Kasumi-1 (cell line): ENCODE data around the gene C4orf50.

Experiments
- DNase-seq, 2 experiments: peaks; one replicate each; lab custom pipeline; 2025; lab: John Stamatoyannopoulos, UW

C4orf50 gene

DNA sequence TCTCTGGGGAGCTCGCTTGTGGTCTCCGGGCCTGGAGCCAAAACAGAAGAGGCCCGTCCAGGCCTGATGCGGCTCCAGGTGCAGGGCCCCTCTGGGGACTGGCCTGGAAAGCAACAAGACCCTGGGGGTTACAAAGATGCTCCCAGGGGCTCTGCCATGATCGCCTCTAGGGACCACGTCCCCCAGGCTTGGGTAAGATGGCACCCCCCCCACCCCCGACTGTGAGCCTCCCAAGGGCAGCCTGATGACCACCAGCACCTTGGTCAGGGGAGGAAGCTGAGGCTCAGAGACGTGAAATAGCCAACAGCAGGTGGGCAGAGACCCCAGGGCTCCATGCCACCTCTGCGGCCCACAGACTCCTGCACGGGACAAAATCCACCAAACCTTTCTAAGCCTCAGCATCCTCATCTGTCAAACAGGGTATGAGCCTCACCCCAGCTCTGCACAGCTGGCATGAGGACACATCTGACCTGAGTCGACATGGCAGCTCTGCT lies 25.4 kb downstream of the C4orf50 start:
- no peak for DNase-seq

DNA sequence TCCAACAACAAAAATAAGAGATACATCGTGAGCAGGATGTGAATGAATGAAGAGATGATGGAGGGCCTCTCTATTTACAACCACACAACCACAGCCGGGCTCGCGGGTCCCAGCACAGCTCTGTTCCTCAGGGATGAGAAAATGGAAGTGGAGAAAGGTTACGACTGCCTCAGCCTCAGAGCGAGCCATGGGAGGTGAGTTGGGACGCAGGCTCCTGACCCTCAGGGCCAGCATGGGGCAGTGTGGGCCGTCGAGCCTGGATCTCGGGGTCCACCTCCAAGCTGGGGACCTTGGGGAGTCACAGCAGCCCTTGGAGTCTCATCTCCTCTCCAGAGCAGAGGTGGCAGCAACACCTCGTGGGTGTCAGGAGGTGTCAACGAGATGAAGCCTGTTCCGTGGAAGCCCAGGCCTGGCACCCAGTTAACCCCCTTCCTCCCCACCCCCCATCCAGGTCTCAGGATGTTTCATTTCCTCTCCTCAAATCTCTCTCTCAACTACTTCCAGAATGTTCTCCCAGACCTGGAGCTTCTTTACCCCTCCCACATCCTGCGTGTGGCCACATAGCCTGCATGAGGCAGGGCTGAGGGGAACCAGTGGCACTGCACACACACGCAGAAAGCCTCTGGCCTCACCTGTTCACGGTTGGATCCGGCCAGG lies 25.9 kb downstream of the C4orf50 start:
- DNase-seq, result no peak

DNA sequence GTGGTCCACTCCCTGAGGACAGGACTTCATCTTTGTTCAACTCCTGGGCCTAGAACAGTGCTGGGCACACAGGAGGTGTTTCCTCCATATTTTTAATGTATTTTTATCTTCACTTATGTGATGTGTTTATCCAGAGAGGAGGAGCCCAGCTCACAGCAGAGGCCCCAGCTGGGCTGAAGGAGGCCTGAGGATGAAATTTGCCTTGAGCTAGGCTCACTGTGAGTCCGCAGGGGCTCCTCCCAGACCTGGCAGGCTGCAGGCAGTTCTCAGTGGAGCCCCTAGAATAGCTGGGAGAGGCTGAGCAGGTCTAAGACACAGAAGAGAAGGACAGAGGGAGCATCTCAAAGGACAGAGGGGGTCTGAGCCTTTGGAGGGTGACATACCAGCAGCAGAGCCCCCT lies 26.8 kb downstream of the C4orf50 start:
- DNase-seq, result no peak

DNA sequence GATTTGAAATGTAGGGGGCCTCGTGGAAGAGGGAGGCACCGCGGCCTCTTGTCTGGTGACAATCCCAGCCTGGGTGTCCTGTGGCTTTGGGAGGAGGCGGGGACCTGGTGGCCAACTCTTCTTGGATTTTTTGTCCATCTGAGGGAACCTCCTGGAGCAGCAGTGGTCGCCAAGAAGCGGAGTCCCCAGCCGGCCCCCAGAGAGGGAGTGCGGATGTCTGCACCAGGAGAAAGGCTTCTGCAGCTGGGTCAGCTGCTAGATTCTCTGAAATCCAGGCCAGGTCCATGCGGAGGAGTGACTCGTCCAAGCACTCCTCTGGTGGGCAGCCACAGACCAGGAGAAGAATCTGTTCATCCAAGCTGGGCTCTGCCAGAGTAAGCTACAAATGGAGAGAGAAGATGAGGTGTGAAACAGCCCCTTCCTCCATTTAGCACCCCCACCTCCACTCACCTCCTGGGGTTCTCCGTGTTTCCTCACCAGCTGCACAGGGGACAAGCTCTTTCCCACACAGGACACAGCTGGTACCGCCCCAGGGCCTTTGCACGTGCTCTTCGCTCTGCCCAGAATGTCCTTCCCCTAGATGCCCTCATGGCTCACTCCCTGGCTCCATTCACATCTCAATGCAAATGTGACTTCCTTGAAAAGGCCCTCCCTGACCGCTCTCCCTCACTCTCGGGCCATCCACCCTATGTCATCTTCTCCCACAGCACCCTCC lies 27.6 kb downstream of the C4orf50 start:
- no peak for DNase-seq

DNA sequence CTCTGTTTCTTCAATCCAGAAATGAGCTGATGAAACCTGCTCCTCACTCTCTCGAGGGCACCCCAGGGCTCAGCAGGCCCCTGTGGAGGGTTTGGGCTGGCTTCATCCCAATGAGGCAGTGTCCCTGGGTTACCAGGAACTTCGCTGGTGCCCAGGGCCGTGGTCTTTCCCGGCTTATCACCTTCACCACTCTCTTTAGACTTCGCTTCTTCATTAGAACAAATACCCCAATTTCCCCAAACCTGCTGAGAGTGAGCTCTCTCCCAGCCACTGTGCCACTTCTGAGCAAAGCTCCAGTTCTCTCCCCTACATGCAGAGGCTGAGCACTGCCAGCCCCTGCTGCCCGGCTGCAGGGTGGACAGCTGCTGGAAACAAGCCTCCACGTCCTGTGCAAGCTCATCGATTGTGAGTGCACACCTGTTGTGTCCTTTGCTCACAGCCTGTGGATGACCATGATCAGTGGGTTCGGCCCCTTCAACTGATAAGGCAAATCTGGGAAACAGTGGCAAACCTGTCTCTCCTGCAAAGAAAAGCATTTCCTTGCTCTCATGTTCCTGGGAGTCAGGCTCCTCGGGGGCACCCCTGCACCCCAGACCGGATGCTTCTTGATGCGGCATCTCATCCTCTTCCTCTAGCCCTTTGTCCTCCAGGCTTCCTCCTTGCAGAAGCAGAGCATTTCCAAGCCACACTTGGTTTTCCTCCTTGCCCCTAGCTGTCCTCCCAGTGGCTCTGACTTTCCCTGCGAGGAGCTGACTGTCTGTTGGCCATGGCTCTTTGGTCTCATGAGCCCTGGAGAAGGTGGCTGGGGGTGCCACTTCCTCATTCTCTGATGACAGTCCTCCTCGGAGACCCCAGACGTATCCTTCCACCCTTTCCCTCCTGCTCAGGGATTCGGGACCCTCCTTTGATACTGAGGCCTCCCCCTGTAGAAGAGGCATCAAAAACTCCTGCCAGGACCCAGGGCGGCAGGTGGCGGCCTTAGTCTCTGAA lies 28.7 kb downstream of the C4orf50 start:
- DNase-seq, result no peak

DNA sequence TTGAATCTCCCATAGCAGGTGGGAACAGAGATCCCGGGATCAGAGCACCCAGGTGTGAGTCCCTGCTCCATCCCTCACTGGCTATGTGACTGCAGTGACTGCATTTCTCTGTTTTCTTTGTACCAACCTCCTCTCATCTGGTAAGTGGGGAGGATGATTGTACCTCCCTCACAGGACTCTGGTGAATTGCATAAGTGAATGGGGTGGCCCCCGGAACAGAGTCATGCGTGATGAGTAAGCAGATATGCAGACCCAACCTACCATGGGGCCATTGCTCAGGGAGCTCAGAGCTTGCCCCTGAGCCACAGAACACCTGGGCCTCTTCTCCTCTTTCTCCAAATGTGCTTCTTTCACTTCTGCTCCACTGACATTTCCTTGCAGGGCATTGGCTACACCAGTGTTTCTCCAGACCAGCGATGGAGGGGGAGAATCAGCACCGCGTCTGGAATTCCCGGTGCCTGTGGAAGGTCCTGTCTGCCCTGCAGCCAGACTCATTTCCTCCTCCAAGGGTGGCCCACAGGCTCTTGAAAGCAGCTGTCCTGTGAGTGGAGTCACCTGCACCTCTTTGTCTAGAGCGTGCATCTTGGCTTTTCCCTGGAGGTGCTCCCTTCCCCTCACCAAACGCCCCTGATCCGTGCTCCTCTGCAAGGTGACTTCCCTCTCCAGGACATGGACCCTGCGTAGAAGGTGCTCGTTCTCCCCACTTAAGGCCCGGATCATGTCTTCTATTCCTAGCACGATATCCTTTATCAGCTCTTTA lies 30.0 kb downstream of the C4orf50 start:
- no peak for DNase-seq

DNA sequence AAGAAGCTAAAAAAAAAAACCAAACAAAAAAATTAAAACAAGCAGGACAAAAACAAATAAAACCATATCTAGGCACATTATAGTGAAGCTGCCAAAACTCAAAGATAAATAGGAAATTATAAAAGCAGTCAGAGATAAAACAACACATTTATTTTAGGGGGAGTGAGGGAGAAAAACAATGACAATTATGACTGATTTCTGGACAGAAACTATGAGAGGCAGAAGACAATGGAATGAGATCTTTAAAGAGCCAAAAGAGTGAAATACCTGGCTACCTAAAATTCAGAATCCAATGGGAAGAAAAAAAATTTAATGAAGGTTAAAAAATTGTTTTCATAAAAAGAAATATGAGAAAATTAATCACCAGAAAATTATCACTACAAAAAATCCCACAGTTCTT lies 33.4 kb downstream of the C4orf50 start:
- DNase-seq, result no peak

DNA sequence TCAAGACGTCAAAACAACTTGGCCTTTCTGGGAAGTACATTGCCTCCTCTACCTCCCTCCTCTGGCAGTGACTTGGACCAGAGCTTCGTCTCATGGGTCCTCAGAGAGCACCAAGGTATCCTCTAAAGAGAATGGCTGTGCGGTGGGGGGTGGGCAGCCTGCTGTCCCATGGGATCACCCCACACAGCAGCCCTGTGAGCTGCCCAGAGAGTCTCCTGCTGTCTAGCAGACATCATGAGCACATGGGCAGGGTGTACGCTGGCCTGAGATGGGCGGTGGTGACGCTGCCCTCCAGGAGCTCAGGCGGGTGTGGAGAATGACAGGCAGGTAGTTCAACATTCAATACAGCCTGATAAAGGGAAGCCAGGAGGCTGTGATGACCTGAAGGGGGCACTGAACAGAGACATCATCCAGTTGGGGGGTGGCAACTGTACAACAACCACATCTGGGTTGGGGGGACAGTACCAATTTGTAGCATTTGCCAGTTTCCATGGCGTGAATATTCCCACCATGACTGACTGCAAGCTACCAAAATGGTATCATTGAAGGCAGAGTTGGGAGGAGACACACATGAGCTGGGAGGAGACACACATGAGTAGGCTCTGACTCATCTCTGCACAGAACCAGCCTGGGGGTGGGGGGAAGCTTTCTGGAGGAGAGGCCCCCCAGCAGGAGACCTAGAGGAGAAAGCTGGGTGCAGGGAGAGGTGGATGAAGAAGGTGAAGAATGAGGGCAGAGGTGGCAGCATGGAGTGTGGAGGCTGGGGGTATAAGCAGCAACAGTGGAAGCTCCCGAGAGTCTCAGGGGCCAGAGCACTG lies 35.9 kb downstream of the C4orf50 start:
- DNase-seq, result no peak

DNA sequence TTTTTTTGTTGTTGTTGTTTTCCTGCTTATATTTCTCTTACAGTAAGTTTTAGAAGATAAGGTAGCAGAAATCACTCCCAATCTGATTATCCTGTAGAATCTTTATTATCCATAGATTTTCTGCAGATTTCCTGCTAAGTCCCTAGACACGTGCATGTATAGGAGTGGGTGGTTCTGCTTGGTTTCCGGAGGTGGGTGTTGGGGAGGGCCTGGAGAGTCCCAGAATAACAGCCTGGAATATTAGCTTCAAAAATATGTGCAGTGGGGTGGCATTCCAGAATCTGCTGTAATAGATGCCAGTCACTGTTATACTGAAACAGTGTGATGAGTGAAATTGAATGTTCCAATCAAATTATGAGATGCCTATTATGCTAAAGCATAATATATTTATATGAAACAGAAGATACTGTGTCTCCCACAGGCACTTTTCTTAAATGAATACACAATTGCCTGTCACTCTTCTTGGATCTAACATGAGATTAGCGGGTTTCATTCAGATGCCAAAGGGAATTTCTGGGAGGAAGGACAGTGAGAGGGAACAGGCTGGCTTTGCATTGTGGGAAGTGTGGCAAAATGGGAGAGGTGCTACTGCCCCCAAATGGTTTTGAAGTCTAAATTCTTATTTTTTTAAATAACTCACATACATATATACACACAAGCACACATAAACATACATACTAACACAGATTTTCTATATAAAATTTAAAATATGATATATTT lies 37.6 kb downstream of the C4orf50 start:
- peak in 1 of 2 experiments; percentile 12 for DNase-seq

DNA sequence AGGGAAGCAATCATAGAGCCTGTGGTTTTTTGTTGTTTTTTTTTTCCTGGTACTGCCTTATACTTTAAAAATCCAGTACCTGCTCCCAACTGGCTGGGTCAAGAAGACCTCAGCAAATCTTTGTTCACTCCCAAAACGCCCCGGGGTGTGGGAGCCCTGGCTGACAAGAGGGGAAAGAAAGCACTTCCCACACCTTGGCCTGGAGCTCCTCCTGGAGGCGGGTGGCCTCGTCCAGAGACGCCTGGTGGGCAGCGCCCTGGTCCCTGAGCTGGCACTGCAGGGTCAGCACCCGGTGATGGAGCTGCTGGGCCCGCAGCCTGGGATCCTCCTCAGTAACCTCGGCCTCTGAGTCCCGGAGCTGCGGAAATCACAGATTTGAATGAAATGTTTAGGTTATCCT lies 38.2 kb downstream of the C4orf50 start:
- DNase-seq, result peak; percentile 5 to 15

DNA sequence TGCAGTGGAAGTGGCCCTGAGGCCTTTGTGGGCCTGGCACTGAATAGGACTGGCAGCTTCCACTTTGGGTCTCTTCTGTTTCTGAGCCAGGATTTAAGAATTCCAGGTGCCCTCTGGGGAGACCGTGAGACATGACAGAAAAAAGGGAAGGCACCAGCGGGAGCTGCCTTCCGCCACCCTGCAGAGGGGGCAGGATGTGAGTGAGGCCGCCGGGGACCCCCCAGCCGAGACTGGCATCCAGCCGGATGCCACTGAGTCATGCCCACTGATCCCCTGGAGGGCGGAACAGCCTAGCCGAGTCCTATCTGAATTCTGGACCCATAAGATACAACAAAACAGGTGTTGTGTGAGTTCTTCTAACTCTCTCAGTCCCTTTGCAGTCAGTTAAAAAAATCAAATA lies 41.3 kb downstream of the C4orf50 start:
- DNase-seq, result no peak

DNA sequence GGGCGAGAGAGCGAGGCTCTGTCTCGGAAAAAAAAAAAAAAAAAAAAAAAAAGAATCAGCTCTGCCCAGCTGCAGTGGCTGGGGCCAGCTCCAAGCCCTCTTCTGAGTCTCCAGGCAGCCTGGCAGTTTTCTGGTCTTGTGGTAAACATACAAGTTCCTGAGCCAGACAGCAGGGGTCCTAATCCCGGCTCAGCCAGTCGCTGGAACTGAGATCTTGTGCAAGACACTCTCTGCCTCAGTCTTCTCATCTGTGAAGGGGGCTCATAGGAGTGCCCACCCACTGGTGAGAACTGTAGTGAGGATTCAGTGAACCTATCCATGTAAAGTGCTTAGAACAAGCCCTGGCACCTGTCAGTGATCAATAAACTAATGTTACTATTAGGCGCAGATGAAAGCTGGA lies 41.8 kb downstream of the C4orf50 start:
- no peak for DNase-seq

DNA sequence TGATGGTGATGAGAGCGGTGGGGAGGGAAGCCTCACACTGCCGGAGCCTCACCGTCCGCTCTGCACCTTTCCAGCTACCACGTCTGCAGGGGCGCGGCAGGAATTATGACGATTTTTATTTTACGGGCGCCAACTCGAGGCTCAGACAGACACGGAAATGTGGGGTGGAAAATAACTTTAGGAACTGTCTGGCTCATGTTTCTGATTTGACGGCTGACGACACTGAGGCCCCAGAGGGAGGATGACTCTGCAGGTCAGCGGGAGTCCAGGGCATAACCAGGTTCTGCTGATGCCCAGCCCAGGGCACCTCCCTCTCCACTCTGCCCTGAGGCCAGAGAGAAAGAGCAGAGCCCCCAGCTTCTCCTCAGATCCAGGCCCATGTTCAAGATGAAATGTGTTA lies 43.9 kb downstream of the C4orf50 start:
- no peak for DNase-seq

DNA sequence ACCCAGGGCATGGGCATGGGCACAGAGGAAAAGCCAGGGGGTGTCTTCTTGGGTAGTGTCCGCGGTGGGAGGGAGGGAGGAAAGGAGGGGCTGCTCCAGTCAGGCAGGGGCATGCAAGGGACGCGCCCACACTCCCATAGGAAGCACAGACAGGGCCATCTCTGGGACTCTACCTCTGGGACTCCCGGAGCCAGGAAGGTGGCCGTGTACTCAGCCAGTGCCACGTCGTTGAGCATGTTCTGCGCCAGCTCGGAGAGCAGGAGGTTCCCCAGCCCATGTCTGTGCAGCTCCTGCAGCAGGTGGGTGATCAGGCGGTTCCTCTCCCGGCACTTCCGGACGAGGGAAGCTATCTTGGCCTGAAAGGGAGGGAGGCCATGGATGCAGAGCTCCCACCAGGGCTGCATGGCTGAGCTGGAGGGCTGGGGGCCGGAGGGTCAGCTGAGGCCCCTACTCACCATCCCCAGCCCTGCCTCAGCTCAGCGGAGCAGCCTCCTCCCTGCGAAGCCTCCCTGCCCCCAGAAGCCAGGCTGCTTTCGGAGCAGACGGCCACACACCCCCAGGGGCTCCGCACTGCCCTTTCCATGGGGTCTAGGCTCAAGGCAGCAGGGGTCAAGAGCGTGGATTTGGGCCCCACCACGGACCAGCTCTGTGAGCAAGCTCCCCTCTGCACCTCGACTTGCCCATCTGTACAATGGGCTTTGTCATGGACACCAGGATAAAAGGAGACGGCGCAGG lies 44.6 kb downstream of the C4orf50 start:
- no peak for DNase-seq

DNA sequence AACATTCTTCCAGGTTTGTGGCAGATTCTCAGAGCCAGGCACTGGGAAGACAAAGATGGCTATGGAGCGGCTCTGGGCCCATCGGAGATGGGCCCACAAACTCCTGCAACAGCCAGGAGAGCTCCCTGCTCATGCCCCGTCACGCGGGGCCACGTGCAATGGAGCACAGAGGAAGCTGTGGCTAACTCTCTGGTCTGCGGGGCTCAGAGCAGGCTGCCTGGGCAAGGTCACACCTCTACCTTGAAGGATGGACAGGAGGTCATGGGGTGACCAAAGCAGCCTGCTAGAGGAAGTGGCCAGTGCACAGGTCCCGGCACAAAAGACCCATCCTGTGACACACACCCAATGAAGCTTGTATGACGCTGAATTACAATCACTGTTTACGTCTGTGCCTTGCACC lies 45.2 kb downstream of the C4orf50 start:
- DNase-seq, result no peak

DNA sequence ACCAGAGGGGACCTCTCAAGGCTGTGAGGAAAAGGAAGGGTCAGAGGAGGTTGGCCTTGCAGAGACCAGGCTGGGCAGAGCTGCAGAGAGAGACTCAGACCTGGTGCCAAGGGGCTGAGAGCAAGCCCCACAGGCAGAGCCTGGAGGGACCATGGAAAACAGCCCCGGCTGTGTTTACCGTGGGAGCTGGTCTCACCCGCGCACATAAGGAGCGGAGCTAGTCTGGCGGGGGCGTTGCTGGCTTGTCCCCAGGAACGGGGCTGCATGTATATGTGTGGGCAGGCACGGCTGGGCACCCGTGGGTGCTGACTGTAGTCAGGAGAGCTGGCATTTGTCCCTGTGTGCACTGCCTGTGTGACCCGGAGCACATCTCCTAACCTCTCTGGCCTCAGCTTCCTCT lies 45.7 kb downstream of the C4orf50 start:
- DNase-seq, result no peak

DNA sequence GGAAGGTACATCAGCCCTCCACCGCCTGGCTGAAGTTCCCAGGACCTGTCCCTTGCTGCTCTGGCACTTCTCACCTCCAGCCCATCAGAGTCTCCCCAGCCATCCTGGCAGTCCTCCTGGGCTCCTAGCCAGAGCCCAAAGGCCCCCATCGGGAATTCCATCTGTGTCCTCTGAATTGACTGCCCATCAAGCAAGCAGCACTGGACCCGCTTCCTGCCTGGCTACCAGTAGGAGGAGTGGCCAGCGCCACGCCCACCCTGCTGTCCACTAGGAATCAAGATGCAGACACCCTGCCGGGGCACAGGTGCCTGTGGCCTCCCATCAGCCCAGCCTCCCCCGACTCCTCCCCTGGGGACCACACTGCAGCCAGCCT lies 47.2 kb downstream of the C4orf50 start:
- no peak for DNase-seq

DNA sequence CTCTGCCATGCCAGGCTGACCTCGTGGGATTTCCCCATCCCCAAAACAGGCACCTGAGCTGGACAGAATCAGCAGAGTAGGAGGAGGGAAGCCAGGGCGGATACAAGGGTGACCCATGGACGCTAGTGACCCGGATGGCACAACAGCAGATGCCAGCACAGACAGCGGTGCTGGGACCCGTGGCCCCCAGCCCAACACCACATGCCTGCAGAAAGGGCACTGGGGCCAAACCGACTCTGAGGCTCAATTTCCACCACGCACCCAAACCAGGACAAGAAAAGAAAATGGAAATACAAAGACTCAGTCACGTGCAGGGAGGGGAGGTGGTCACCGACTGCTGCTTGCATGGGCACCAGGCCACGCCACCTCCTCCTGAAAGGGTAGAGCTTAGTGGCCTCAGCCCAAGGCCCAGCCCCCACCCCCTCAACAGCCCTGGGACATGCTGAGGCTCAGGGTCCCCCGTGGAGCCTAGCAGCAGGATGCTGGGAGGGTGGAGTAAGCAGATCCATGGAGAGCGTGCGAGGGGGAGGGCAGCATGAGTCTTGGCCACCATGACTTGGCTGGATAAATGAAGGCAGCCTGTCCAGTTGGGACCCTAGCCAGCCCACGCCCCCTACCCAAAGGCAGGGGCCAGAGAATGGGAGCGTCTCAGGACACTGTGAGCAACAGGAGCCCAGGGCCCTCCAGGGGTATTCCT lies 47.7 kb downstream of the C4orf50 start:
- DNase-seq, result no peak

DNA sequence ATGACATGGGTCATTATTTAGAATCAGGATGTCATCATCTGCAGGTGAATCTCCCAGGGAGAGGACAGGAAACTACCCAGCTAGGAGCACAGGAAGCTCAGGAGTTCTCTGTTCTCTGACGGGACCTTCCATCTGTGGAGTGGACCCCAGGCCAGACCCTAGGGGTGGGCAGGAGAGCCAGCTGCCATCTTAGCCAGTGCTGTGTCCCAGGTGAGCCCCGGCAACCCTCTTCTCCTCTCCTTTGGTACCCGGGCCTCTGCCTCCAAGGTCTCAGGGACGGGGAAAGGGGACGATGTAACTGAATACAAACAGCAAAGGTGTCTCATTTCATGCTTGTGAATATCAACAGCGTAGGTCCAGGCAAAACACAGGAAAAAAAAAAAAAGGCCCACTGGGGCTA lies 48.5 kb downstream of the C4orf50 start:
- no peak for DNase-seq
